PC-3 (cell line): ENCODE results near the gene ATG16L1.

Experiments
- EZH2 ChIP-seq: fragments of 300-600 bp; sonication (generic); IDR thresholded peaks from one replicate; pipeline ENCODE4 v1.6.1; 2017; ENCODE audit warnings: antibody characterized with exemption, mild to moderate bottlenecking, low read length; ENCODE audit not compliant: unreplicated experiment
- EZH2phosphoT487 ChIP-seq: fragments of 300-600 bp; sonication (generic); IDR thresholded peaks from 2 replicates; pipeline ENCODE4 v1.6.1; 2018; ENCODE audit warnings: mild to moderate bottlenecking, antibody characterized with exemption, low read length, borderline replicate concordance
- TF ChIP-seq, protein P1 (sequence below): fragments of 300-600 bp; sonication (generic); conservative IDR thresholded peaks from 2 replicates; pipeline ENCODE4 v1.5.1; 2017; ENCODE audit warnings: antibody characterized with exemption, low read depth, mild to moderate bottlenecking, low read length

- TF ChIP-seq, protein P1, sequence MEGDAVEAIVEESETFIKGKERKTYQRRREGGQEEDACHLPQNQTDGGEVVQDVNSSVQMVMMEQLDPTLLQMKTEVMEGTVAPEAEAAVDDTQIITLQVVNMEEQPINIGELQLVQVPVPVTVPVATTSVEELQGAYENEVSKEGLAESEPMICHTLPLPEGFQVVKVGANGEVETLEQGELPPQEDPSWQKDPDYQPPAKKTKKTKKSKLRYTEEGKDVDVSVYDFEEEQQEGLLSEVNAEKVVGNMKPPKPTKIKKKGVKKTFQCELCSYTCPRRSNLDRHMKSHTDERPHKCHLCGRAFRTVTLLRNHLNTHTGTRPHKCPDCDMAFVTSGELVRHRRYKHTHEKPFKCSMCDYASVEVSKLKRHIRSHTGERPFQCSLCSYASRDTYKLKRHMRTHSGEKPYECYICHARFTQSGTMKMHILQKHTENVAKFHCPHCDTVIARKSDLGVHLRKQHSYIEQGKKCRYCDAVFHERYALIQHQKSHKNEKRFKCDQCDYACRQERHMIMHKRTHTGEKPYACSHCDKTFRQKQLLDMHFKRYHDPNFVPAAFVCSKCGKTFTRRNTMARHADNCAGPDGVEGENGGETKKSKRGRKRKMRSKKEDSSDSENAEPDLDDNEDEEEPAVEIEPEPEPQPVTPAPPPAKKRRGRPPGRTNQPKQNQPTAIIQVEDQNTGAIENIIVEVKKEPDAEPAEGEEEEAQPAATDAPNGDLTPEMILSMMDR: no peak
- TF ChIP-seq EZH2: no peak
- TF ChIP-seq EZH2phosphoT487: no peak
These were observed 2.5 kb upstream of the ATG16L1 start for GRCh38 chr2:233248999-233249398.
